NCI-H69 (cell line): ENCODE measurements around the gene POLR2M.

Experiments
- DNase-seq: peaks from one replicate; lab custom pipeline; 2025; lab: John Stamatoyannopoulos, UW

Gene POLR2M

DNA sequence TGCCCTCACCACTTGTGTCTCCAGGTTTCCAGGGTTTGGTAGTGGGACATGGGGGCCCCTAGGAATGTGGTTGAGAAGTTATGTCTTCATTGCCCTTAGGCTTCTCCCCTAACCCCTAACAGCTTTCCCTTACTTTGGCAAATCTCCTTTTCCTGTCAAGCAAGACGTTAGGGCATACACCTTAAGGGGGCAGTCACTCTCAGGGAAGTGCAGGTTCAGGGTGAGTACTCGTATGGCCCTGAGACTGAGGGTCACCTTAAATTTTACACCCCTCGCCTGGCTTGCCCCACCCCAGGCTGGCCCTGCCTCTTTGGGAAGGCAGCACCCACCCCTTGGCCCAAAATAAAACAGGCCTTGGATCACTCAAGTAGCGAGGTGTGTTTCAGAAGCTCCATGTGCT lies 33.5 kb downstream of the POLR2M start:
- no peak for DNase-seq

DNA sequence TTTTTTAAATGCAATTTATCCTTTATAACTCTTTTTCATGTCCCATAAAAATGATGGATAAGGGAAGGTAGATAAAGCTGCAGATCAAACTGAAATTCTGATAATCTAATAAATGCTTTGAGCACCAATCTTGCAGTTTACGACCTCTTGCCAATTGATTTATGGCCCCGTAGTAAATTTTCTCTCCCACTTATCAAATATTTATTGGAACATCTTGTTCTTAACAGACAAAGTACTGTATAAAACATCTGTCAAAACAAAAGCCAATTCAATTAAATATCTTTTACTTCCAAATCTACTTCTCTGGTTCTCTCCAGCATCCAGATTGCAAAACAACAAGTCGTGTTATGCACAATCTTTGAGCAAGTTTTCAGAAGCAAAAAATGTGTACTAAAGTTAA lies 34.6 kb downstream of the POLR2M start:
- DNase-seq: no peak

DNA sequence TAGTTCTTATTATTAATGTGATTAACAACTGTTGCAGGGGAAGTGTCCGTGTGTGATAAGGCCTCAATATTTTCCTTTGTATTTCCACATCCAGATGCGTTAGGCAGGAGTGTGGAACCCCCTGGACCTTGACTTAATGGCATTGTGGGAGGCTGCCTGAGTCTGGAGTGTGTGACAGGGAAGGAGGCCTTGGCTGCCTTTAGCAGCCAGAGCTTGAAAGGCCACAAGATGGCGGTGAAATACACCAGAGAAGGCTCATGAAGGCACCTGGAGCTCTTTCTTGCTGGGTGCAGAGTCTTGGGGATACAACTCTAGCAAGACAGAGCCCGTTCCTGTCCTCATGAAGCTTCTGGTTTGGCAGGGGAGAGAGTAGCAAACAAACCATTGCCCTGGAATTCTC lies 36.9 kb downstream of the POLR2M start:
- peak; percentile 21 for DNase-seq

DNA sequence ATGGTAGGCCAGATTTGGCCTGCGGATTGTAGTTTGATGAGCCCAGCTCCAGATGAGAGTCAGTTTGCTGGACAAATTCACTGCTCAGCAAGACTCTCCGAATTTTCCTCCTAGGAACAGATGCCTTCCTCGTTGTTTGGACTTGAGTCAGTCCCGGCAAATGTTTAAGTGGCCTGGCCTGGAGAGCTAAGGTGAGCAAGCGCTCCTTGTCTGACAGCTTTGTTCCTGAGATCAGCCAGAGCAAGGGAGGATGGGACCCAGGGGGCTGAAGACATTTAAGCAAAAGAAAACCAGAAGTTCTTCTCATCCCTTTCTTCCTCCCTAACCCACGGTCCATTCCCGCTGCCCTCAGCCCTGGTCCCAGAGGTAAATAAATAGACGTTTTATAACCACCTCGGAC lies 40.3 kb downstream of the POLR2M start:
- DNase-seq: no peak

DNA sequence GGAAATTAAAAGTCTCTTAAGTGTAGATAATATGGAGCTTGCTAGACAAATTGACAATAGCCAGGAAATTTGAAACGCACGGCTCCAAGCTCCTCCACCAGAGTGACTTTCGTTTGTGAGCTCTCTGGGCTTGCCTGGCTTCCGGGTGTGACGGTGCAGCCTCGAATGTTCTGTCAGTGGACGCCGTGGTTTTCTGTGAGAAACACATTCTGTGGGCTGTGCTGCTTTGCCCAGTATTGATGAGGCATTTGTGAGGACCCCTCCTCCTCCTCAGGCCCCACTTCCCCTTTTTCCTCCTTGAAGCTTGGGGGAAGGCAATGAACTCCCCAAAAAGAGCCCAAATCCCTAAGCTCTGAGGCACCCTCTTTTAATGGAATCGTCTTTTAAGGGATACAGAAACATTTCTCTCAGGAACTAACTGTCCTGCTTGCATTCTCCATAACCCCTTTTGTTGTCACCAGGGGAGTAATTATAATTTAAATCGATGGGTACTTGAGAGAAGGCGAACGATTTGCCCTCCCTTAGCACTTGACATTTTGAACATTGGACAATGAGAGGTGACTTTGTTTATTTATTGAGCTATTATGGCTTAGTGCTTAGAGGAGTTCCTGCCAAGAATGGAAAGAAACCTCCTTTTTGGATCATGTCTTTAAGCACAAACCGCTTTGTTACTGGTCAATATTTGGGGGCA lies 40.8 kb downstream of the POLR2M start:
- peak; percentile 49 for DNase-seq

DNA sequence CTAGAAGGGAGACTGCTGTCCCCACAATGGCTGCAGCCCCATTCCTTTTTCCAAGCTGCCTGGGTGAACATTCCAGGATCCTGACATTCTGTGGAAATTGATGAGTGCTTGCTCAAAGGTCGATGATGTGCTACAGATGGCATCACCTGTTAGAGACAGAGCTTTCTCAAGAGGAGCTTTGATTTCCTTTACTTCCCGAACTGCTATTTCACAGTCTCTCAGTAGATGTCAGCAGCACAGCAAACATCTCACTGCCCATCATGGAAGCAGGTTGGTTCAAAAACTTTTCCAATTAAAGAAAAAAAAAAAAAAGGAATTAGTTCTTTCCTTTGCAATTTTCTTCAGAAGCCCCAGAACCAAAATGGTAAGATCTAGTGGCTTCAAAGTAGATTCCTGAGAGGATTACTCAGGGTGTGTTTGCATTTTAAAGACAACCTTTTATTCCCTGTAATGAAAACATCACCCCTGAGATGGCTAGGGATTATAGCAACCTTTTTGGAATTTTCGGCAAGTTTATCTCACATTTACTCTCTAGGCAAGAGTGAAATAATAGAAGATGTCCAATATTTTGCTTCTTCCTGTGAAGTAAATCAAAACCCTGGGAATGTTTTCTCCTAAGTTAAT lies 44.8 kb downstream of the POLR2M start:
- peak; percentile 31 for DNase-seq

DNA sequence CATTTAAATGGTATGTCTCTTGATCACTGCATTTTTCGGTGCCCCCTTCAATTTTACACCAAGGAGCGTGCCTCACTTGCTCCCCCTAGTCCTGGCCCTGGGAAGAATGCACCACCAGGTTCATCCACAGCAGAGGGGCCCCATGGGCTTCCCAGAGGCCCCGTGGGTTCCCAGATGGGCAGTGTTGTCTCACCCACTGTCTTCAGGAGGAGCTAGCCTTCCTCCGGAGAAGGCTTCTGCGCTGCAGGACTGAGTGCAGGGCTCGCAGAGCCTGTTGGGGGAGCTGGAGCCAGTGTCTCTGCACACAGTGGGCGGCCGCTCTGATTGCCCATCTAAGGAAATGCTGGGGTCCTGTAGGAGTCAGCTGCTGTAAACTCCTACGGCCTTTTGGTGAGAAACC lies 45.9 kb downstream of the POLR2M start:
- DNase-seq: no peak

DNA sequence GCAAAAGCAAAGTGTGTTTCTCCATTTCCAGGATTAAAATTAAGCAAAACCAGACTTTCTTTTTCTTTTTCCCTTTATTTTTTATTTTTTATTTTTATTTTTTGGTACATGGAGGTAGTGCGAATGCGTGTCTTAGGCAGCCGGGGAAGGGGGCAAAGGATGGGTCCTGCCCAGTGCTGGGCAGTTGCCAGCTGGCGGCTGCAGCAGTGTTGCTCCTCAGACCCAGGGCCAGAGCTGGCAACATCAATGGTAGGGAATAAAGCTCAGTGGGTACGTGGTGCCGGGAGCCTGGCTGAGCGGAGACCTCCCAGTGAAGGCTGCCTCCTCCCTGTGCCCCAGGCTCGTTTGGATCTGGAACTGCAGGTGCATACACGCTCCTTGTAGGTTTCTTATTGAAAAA lies 46.3 kb downstream of the POLR2M start:
- no peak for DNase-seq

DNA sequence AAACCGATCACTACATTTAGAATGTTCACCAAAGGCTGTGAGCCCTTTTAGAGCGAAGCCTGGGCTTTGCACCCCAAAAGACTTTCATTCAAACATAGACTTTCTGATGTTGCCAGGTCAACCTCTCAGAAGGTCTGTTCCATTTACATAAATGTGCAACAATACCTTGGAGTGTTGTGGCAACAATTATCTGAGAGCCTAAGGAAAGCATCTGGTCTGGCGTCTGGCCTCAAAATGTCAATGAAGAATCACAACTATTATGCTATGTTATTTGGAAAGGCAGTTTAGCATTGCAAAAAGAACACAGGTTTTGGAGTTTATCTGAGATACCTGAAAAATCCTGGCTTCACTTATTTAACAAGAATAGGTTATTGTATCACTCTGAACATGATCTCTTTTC lies 50.0 kb downstream of the POLR2M start:
- no peak for DNase-seq

DNA sequence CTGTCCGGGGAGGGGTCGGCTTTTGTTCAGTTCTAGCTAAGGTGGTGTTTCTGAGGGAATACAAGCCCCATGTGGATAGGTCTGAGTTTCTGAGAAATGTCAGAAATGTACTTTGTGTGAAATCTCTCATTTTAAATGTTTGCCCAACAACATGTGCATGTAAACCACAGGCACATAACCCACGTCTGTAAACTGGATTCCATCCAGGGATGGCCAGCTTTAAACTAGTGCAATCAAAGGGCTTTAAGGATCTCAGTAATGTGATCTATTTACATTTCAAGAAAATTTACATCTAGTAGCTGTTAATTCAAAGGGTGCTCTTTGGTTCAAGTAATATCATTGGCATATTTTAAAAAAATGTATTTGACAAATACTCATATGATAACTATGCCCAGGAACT lies 52.0 kb downstream of the POLR2M start:
- DNase-seq: peak; percentile 32

DNA sequence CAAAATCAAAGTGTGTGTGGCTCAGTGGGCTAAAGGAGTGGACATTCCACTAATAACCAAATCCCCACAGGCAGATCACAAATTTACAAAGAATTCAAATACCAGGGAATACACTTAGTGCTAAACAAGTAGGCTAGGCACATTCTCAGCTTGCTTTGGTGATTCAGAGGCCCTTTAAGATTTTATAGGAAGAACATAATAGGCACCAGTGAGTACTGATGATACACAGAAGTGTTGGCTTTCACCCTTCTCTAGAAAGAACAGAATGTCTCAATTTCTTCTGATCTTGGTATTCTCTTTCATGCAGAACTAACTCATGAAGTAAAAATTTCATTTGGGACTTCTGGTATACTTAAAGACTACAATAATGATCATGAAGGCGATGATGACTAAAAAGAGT lies 55.0 kb downstream of the POLR2M start:
- no peak for DNase-seq

DNA sequence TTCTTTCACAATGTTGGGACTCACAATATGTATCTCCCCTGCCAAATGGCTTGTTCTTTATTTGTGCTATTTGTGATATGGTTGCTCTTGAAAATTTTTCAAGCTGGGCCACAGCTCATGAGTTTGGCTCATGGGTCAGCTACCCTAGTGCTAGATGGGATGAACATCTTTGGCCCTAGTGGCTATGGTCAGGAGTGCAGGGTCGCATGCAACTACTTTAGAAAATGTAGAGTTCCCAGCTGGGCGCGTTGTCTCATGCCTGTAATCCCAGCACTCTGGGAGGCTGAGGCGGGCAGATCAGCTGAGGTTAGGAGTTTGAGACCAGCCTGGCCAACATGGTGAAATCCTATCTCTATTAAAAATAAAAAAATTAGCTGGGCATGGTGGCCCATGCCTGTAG lies 55.8 kb downstream of the POLR2M start:
- no peak for DNase-seq

DNA sequence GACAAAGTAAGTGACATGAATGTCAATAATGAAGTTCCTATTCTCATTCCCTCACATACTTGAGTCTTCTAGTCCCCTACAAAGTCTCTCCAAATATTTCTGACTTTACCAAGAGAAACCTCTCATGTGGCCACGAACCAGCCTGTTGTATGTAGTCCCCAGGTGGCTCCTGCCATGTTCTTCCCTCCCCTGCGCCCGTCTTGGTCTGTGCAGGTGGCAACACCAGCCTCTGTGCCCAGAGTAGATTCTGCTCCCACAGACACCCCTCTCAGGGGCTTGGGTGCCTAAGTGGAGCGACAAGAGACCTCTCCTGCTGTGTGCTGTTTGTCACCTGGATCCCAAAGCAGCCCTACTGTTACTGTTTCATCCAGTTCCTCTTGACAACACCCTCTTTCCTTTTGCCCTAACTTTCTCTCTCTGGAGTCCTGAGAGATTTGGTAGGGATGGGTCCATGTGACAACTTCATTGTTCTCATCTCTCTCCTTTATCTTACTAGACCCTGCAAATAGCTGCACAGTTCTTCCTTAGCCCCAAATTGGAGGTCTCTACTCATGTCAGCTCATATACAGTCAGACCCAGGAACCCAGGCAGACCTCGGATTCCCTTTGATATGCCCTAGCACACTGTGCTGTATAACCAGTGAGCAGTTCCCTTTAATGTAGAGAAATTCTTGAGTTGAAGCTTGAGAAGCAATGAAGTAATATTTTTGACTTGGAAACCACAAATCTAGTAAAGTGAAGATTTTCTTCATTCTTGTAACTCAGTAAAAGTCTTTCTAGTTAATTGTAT lies 56.9 kb downstream of the POLR2M start:
- no peak for DNase-seq
